Measurements from ENCODE around the gene ASTN1. TPM values are rescaled to one million over a fixed set of nuclear protein-coding genes. Genes with fewer than 3 reads are reported as not detected.
"Not testable (repeated sequence)": the region's sequence is repeated elsewhere in the genome, so short reads cannot be mapped to it uniquely, and the experiment has no call there.

The ASTN1 gene
- total and polyA plus RNA-seq, 2 experiments from 2014 or later, result 9.3 to 34.2 TPM

GRCh38 chr1:177077006-177077405, 87.5 kb downstream of the ASTN1 start:
- TF ChIP-seq CTCF (IDR thresholded peaks at IDR 0.05; ENCODE audit: low read depth, low read length), result no peak
- DNase-seq (ENCODE audit: low read depth in 1 of 2, low spot score in 1 of 2), result no peak

GRCh38 chr1:177074811-177075210, 89.7 kb downstream of the ASTN1 start:
- not testable (repeated sequence) for H3K4me3 ChIP-seq; H3K27me3 ChIP-seq; H3K4me1 ChIP-seq (ENCODE audit: low read depth); H3K9me3 ChIP-seq (ENCODE audit: low read depth); H3K36me3 ChIP-seq; DNase-seq (ENCODE audit: low read depth in 1 of 2, low spot score in 1 of 2); H3K27ac ChIP-seq

More at GRCh38 chr1:177077006-177077405, 87.5 kb downstream of the ASTN1 start:
- H3K4me3 ChIP-seq, result no peak overlapping the region
- no peak overlapping the region for H3K27ac ChIP-seq
- no peaks in the 10 kb centered on the region for H3K36me3 ChIP-seq
- no peaks in the 10 kb centered on the region for H3K27me3 ChIP-seq
- H3K9me3 ChIP-seq (ENCODE audit: low read depth), result no peaks in the 10 kb centered on the region
- H3K4me1 ChIP-seq (ENCODE audit: low read depth), result peaks cover 6% of the 10 kb centered on the region

GRCh38 chr1:177069490-177069889, 95.0 kb downstream of the ASTN1 start:
- no peak for DNase-seq (ENCODE audit: low read depth in 1 of 2, low spot score in 1 of 2)
- no peak overlapping the region for H3K4me3 ChIP-seq
- peaks cover 23% of the 10 kb centered on the region for H3K4me1 ChIP-seq (ENCODE audit: low read depth)
- TF ChIP-seq CTCF (IDR thresholded peaks at IDR 0.05; ENCODE audit: low read depth, low read length), result no peak
- H3K27me3 ChIP-seq, result no peaks in the 10 kb centered on the region
- no peaks in the 10 kb centered on the region for H3K36me3 ChIP-seq
- H3K27ac ChIP-seq, result no peak overlapping the region
- H3K9me3 ChIP-seq (ENCODE audit: low read depth), result no peaks in the 10 kb centered on the region

- Histone ChIP-seq H3K4me1 (ENCODE audit: low read depth) (peaks cover 23% of the 10 kb centered on the region), H3K4me3 (no peak overlapping the region), H3K27ac (no peak overlapping the region), H3K27me3 (no peaks in the 10 kb centered on the region), H3K9me3 (ENCODE audit: low read depth) (no peaks in the 10 kb centered on the region), H3K36me3 (no peaks in the 10 kb centered on the region)
- DNase-seq (ENCODE audit: low read depth in 1 of 2, low spot score in 1 of 2), result no peak
- no peak for TF ChIP-seq CTCF (IDR thresholded peaks at IDR 0.05; ENCODE audit: low read depth, low read length)
Observed at GRCh38 chr1:177067752-177068410, 96.6 kb downstream of the ASTN1 start.

GRCh38 chr1:177065430-177065829, 99.1 kb downstream of the ASTN1 start:
- Histone ChIP-seq H3K27ac (no peak overlapping the region), H3K9me3 (ENCODE audit: low read depth) (no peaks in the 10 kb centered on the region), H3K4me1 (ENCODE audit: low read depth) (peaks cover 16% of the 10 kb centered on the region), H3K27me3 (no peaks in the 10 kb centered on the region), H3K4me3 (no peak overlapping the region), H3K36me3 (no peaks in the 10 kb centered on the region)
- no peak for DNase-seq (ENCODE audit: low read depth in 1 of 2, low spot score in 1 of 2)
- no peak for TF ChIP-seq CTCF (IDR thresholded peaks at IDR 0.05; ENCODE audit: low read depth, low read length)

GRCh38 chr1:177063648-177064047, 100.9 kb downstream of the ASTN1 start:
- Histone ChIP-seq H3K4me1 (ENCODE audit: low read depth) (peaks cover 16% of the 10 kb centered on the region), H3K9me3 (ENCODE audit: low read depth) (no peaks in the 10 kb centered on the region), H3K4me3 (no peak overlapping the region), H3K36me3 (no peaks in the 10 kb centered on the region), H3K27ac (no peak overlapping the region), H3K27me3 (no peaks in the 10 kb centered on the region)
- no peak for TF ChIP-seq CTCF (IDR thresholded peaks at IDR 0.05; ENCODE audit: low read depth, low read length)
- no peak for DNase-seq (ENCODE audit: low read depth in 1 of 2, low spot score in 1 of 2)

All from cardiac muscle cell (in vitro differentiated cells and primary cell).